Gastroesophageal sphincter (tissue), 4 donors: ENCODE data around the gene MKRN2. TPM values are rescaled to one million over a fixed set of nuclear protein-coding genes. Genes with fewer than 3 reads are reported as not detected.
A peak's percentile ranks its signal among the peaks of the same experiment; 100 is the strongest.

Experiments used
- ATAC-seq: fragments of 150-250 bp; one replicate; pipeline ENCODE4 v1.9.1; 2016; ENCODE audit warnings: mild to moderate bottlenecking, moderate library complexity
- H3K27ac ChIP-seq, 4 donors: fragments of 200-600 bp; sonication (generic) in 3 of 4; 1 replicate in 3 of 4; 2 replicates in 1 of 4; pipeline ENCODE4 v1.5.1; 2016 to 2019
- H3K27me3 ChIP-seq: fragments of 200-600 bp; sonication (generic); one replicate; pipeline ENCODE4 v1.5.1; 2019
- H3K36me3 ChIP-seq, 2 donors: fragments of 200-600 bp; sonication (generic); one replicate each; pipeline ENCODE4 v1.5.1; 2019; ENCODE audit warnings: control low read depth in 1 of 2
- H3K4me1 ChIP-seq, 3 donors: fragments of 200-600 bp; sonication (generic); 1 replicate in 2 of 3; 2 replicates in 1 of 3; pipeline ENCODE4 v1.5.1; 2016 to 2019; ENCODE audit warnings: control low read depth in 2 of 3
- H3K4me3 ChIP-seq, 2 donors: fragments of 200-600 bp; sonication (generic); one replicate each; pipeline ENCODE4 v1.5.1; 2019; ENCODE audit warnings: mild to moderate bottlenecking in 1 of 2, moderate library complexity in 1 of 2
- H3K9me3 ChIP-seq, 3 donors: fragments of 200-600 bp; sonication (generic); one replicate each; pipeline ENCODE4 v1.5.1; 2017 to 2019; ENCODE audit warnings: control low read depth in 2 of 3
- CTCF ChIP-seq, 4 experiments: fragments of 200-600 bp in 2 of 4; fragments of 450-650 bp in 2 of 4; sonication (generic) in 1 of 4; IDR thresholded peaks; one replicate each; pipeline ENCODE4 v1.5.1; 2017 to 2019; ENCODE audit warnings: antibody characterized with exemption in 4 of 4, mild to moderate bottlenecking in 2 of 4, moderate library complexity in 2 of 4
- EP300 ChIP-seq: sonication (generic); formaldehyde crosslinking; IDR thresholded peaks from one replicate; pipeline ENCODE4 v1.6.1; 2017; ENCODE audit warnings: antibody characterized with exemption, mild to moderate bottlenecking
- POLR2A ChIP-seq, 2 donors: fragments of 450-650 bp; IDR thresholded peaks; one replicate each; pipeline ENCODE4 v1.6.1; 2017; ENCODE audit warnings: antibody characterized with exemption in 2 of 2, mild to moderate bottlenecking in 2 of 2, moderate library complexity in 1 of 2
- POLR2AphosphoS5 ChIP-seq: sonication (generic); formaldehyde crosslinking; IDR thresholded peaks from one replicate; pipeline ENCODE4 v1.6.1; 2017; ENCODE audit warnings: antibody characterized with exemption
- WGBS, 2 donors: methylation state at CpG; one replicate each; pipeline ENCODE4 v1.1.5; 2018; ENCODE audit warnings: low coverage in 1 of 2; 5-methylcytosine and 5-hydroxymethylcytosine counted together
- total RNA-seq, 4 donors: library from RNA; depleted of rRNA; stranded (reverse); fragments of >200 nt; gene quantifications; one replicate each; pipeline ENCODE4 v1.1.0, GENCODE V29; 2016

The MKRN2 gene
- total RNA-seq, 4 donors from 2014 or later = 37.0 to 50.4 (median 38.3) TPM

GRCh38 chr3:12521010-12521409 lies 35.9 kb upstream of the MKRN2 start:
- Histone ChIP-seq H3K4me1 (no peaks in the 10 kb centered on the region), H3K27me3 (no peaks in the 10 kb centered on the region), H3K9me3 (no peaks in the 10 kb centered on the region), H3K36me3 (peaks cover 0 to 62% of the 10 kb centered on the region in 2 donors), H3K27ac (no peak overlapping the region), H3K4me3 (no peak overlapping the region)
- 100% methylated on average over 1 to 2 of the region's 2 CpGs for WGBS, 2 donors
- ATAC-seq = no peak
- no peak for TF ChIP-seq POLR2AphosphoS5
- no peak for TF ChIP-seq CTCF (IDR thresholded peaks at IDR 0.05)

- H3K4me3 ChIP-seq = no peak overlapping the region
- WGBS, 2 donors = 100% methylated on average over 1 of the region's 1 CpG
- H3K27ac ChIP-seq = no peak overlapping the region
- no peaks in the 10 kb centered on the region for H3K4me1 ChIP-seq
- ATAC-seq = no peak
- H3K36me3 ChIP-seq = peaks cover 0 to 77% of the 10 kb centered on the region in 2 donors
- no peaks in the 10 kb centered on the region for H3K9me3 ChIP-seq
- no peak for TF ChIP-seq EP300
- no peak for TF ChIP-seq POLR2AphosphoS5
- TF ChIP-seq POLR2A (IDR thresholded peaks at IDR 0.05) = no peak
- TF ChIP-seq CTCF (IDR thresholded peaks at IDR 0.05) = no peak
- H3K27me3 ChIP-seq = no peaks in the 10 kb centered on the region
Observed at GRCh38 chr3:12522721-12523120, 34.2 kb upstream of the MKRN2 start.

DNA sequence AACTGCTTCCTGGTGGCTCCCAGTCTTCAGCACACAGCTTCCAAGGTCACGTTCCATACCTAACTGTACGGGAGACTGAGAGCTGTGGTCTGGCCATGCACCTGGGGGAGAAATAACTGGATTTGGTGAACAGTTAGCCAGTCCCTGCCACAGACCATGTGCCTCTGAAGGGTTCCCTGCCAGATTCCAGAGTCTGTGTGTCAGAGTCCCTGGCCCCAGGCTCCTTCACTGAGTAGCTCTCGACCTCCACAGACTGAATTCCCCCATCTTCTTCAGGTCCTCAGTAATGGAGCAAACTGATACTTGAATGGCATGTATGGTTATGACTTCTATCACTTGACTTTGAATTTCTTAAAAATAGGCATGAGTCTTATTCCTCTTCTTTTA lies 29.1 kb upstream of the MKRN2 start:
- Histone ChIP-seq H3K27me3 (no peaks in the 10 kb centered on the region), H3K4me1 (no peaks in the 10 kb centered on the region), H3K4me3 (no peak overlapping the region), H3K9me3 (no peaks in the 10 kb centered on the region), H3K27ac (no peak overlapping the region), H3K36me3 (peaks cover 0 to 89% of the 10 kb centered on the region in 2 donors)
- no peak for TF ChIP-seq POLR2AphosphoS5
- no peak for TF ChIP-seq POLR2A (IDR thresholded peaks at IDR 0.05)
- TF ChIP-seq CTCF (IDR thresholded peaks at IDR 0.05) = no peak
- no peak for TF ChIP-seq EP300
- 86% methylated on average over 1 of the region's 3 CpGs; no CpG with 5 or more reads in 1 of the 2 donors for WGBS, 2 donors
- no peak for ATAC-seq

DNA sequence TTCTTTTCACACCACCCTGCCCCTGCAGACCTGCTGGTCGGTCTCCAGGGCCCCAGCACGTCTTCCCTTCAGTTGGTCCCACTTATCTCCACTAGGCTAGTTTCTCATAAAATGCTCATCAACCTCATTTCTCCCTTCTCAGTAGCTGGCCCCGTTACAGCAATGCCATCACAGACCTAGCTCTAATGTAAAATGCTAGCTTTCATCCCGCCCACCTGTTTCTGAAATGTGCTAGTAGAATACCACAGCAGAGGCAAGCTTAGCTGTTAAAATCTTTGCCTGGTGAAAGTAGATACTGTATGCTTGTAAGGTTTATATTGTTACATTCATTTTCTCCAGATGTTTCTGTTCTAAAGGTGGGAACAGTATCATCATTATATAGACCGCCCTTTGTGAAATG lies 24.7 kb upstream of the MKRN2 start:
- H3K4me3 ChIP-seq = no peak overlapping the region
- H3K27ac ChIP-seq = no peak overlapping the region
- no peak for ATAC-seq
- 81 to 84% methylated on average over 5 of the region's 5 CpGs for WGBS, 2 donors
- H3K4me1 ChIP-seq = no peaks in the 10 kb centered on the region
- H3K9me3 ChIP-seq = no peaks in the 10 kb centered on the region
- H3K36me3 ChIP-seq = peaks cover 0 to 67% of the 10 kb centered on the region in 2 donors
- no peaks in the 10 kb centered on the region for H3K27me3 ChIP-seq
- TF ChIP-seq POLR2A (IDR thresholded peaks at IDR 0.05) (no peak), CTCF (IDR thresholded peaks at IDR 0.05) (no peak), EP300 (no peak), POLR2AphosphoS5 (no peak)

DNA sequence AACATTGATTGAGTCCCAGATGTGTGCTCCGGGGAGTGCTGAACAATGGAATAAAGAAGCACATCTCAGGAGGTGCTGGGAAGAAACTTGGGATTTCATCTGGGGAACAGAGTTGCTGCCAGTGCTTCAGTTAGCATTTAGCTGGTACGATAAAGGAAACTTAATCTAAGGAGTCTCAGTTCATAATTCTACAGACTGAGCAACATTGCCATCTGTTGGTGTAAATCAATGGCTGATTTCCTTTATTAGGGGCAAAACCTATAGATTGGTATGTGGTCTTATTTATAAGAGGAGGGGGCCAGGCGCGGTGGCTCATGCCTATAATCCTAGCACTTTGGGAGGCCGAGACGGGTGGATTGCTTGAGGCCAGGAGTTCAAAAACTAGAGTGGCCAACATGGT lies 20.5 kb upstream of the MKRN2 start:
- H3K4me3 ChIP-seq = no peak overlapping the region
- H3K27me3 ChIP-seq = no peaks in the 10 kb centered on the region
- H3K27ac ChIP-seq = no peak overlapping the region
- 54 to 82% methylated on average over 2 to 5 of the region's 6 CpGs for WGBS, 2 donors
- H3K36me3 ChIP-seq = peaks cover 0 to 48% of the 10 kb centered on the region in 2 donors
- no peak for TF ChIP-seq EP300
- no peak for TF ChIP-seq POLR2A (IDR thresholded peaks at IDR 0.05)
- no peak for TF ChIP-seq POLR2AphosphoS5
- peak in 1 of 4 experiments; percentile 9 for TF ChIP-seq CTCF (IDR thresholded peaks at IDR 0.05)
- no peaks in the 10 kb centered on the region for H3K4me1 ChIP-seq
- ATAC-seq = no peak
- no peaks in the 10 kb centered on the region for H3K9me3 ChIP-seq
